Smooth muscle cell (in vitro differentiated cells): Measurements from ENCODE around the gene CSRP3. TPM values are rescaled to one million over a fixed set of nuclear protein-coding genes. Genes with fewer than 3 reads are reported as not detected.

ENCODE experiments used
- DNase-seq: peaks from one replicate; lab custom pipeline; 2025; ENCODE audit not compliant: unreplicated experiment; lab: John Stamatoyannopoulos, UW
- H2AFZ ChIP-seq: fragments of 200-600 bp; sonication (generic); 2 replicates; pipeline ENCODE4 v1.6.0; 2016; ENCODE audit warnings: antibody characterized with exemption, low read depth, mild to moderate bottlenecking
- H3F3A ChIP-seq: fragments of 200-600 bp; sonication (generic); 2 replicates; pipeline ENCODE4 v1.6.0; 2017; ENCODE audit warnings: antibody characterized with exemption, low read depth
- H3K27ac ChIP-seq: fragments of 200-600 bp; sonication (generic); 2 replicates; pipeline ENCODE4 v1.5.1; 2016; ENCODE audit warnings: low read depth, mild to moderate bottlenecking
- H3K27me3 ChIP-seq: fragments of 200-600 bp; sonication (generic); 2 replicates; pipeline ENCODE4 v1.6.1; 2016; ENCODE audit warnings: low read depth, mild to moderate bottlenecking
- H3K36me3 ChIP-seq: fragments of 200-600 bp; sonication (generic); 2 replicates; pipeline ENCODE4 v1.5.1; 2016; ENCODE audit warnings: low read depth
- H3K4me1 ChIP-seq: fragments of 200-600 bp; sonication (generic); 2 replicates; pipeline ENCODE4 v1.5.1; 2016; ENCODE audit warnings: low read depth
- H3K4me2 ChIP-seq: fragments of 200-600 bp; sonication (generic); 2 replicates; pipeline ENCODE4 v1.6.0; 2016; ENCODE audit warnings: mild to moderate bottlenecking
- H3K4me3 ChIP-seq: fragments of 200-600 bp; sonication (generic); 2 replicates; pipeline ENCODE4 v1.5.1; 2016; ENCODE audit warnings: mild to moderate bottlenecking
- H3K79me2 ChIP-seq: fragments of 200-600 bp; sonication (generic); 2 replicates; pipeline ENCODE4 v1.6.0; 2016; ENCODE audit warnings: low read depth, mild to moderate bottlenecking
- H3K9ac ChIP-seq: fragments of 200-600 bp; sonication (generic); 2 replicates; pipeline ENCODE4 v1.6.0; 2016; ENCODE audit warnings: low read depth
- H3K9me3 ChIP-seq: fragments of 200-600 bp; sonication (generic); replicated peaks from 2 replicates; pipeline ENCODE4 v1.5.1; 2016; ENCODE audit warnings: low read depth
- H4K20me1 ChIP-seq: fragments of 200-600 bp; sonication (generic); 2 replicates; pipeline ENCODE4 v1.6.0; 2016; ENCODE audit warnings: low read depth
- WGBS: methylation state at CpG from one replicate; pipeline ENCODE4 v1.1.7; 2016; ENCODE audit warnings: low lambda C conversion rate; 5-methylcytosine and 5-hydroxymethylcytosine counted together
- polyA plus RNA-seq: library from polyadenylated mRNA; unstranded; fragments of >200 nt; fragmentation: Nextera tagmentation; extraction: Ambion mirVana; gene quantifications from 2 replicates; pipeline ENCODE4 v1.2.1, GENCODE V29; 2016
- total RNA-seq: library from RNA; depleted of rRNA; stranded (reverse); fragments of >200 nt; gene quantifications from 2 replicates; pipeline ENCODE4 v1.2.3, GENCODE V29; 2014
- TF ChIP-seq, protein P1 (sequence below): fragments of 200-600 bp; sonication (generic); IDR thresholded peaks from 2 replicates; pipeline ENCODE4 v1.5.1; 2017; ENCODE audit warnings: borderline replicate concordance, mild to moderate bottlenecking, antibody characterized with exemption; ENCODE audit not compliant: insufficient read depth, poor library complexity, severe bottlenecking

CSRP3 gene
- total and polyA plus RNA-seq, 2 experiments from 2014 or later, result not detected

- H2AFZ ChIP-seq, result no peak overlapping the region
These were observed 7.0 kb downstream of the CSRP3 start for GRCh38 chr11:19194620-19195308.

GRCh38 chr11:19193916-19194315 is 7.9 kb downstream of the CSRP3 start:
- Histone ChIP-seq H3K9me3 (no peaks in the 10 kb centered on the region), H3K27ac (no peak overlapping the region), H3K4me3 (no peak overlapping the region), H3K9ac (no peak overlapping the region), H3K4me2 (no peak overlapping the region), H3K4me1 (no peaks in the 10 kb centered on the region), H3K36me3 (no peaks in the 10 kb centered on the region), H4K20me1 (no peaks in the 10 kb centered on the region), H3F3A (no peaks in the 10 kb centered on the region), H3K79me2 (no peaks in the 10 kb centered on the region), H2AFZ (no peak overlapping the region), H3K27me3 (no peaks in the 10 kb centered on the region)
- DNase-seq, result no peak
- TF ChIP-seq, protein P1, sequence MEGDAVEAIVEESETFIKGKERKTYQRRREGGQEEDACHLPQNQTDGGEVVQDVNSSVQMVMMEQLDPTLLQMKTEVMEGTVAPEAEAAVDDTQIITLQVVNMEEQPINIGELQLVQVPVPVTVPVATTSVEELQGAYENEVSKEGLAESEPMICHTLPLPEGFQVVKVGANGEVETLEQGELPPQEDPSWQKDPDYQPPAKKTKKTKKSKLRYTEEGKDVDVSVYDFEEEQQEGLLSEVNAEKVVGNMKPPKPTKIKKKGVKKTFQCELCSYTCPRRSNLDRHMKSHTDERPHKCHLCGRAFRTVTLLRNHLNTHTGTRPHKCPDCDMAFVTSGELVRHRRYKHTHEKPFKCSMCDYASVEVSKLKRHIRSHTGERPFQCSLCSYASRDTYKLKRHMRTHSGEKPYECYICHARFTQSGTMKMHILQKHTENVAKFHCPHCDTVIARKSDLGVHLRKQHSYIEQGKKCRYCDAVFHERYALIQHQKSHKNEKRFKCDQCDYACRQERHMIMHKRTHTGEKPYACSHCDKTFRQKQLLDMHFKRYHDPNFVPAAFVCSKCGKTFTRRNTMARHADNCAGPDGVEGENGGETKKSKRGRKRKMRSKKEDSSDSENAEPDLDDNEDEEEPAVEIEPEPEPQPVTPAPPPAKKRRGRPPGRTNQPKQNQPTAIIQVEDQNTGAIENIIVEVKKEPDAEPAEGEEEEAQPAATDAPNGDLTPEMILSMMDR, result no peak
- WGBS, result 69% methylated on average over 2 of the region's 2 CpGs

More at GRCh38 chr11:19194620-19195308, 7.0 kb downstream of the CSRP3 start:
- TF ChIP-seq, protein P1, result no peak
- H3K9ac ChIP-seq, result no peak overlapping the region
- no peak overlapping the region for H3K4me2 ChIP-seq
- 89% methylated on average over 4 of the region's 4 CpGs for WGBS
- H3K79me2 ChIP-seq, result no peaks in the 10 kb centered on the region
- no peaks in the 10 kb centered on the region for H3F3A ChIP-seq
- H3K4me1 ChIP-seq, result no peaks in the 10 kb centered on the region
- no peaks in the 10 kb centered on the region for H3K9me3 ChIP-seq
- no peaks in the 10 kb centered on the region for H3K27me3 ChIP-seq
- H4K20me1 ChIP-seq, result no peaks in the 10 kb centered on the region
- no peak overlapping the region for H3K4me3 ChIP-seq
- no peaks in the 10 kb centered on the region for H3K36me3 ChIP-seq
- DNase-seq, result no peak
- no peak overlapping the region for H3K27ac ChIP-seq

DNA sequence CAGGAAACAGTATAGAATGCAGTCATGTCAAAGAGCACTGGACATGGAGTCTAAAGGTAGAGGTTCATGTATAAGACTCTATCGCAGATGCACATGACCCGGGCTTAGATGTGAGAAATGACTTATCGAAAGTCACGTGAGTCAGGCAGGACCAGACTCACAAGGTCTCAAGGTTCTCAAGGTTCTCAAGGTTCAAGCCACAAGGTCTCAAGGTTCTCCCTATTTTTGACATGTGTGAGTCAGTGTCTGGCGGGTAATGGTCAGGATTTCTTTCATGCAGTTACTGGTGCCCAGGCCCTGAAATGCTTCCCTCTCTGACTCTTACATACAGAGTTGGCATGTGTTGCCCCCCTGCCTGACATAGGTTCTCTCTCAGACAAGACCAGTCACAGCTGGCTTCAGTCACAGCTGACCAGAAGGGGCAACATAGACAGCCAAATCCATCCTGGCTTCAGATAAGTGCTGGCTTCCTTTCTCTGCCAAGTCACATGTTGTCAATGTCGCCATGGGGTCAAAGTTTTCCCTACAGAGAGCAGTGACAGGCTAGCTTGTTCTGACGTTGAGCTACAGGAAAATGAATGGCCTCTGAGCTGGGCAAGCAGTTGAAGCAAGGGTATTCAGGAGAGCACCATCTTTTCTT is 10.1 kb downstream of the CSRP3 start:
- no peak overlapping the region for H3K4me3 ChIP-seq

More for the DNA sequence above, 10.1 kb downstream of the CSRP3 start:
- Histone ChIP-seq H3K9me3 (no peaks in the 10 kb centered on the region), H3K27me3 (no peaks in the 10 kb centered on the region), H3K9ac (no peak overlapping the region), H3F3A (no peaks in the 10 kb centered on the region), H4K20me1 (no peaks in the 10 kb centered on the region), H2AFZ (no peak overlapping the region), H3K36me3 (no peaks in the 10 kb centered on the region), H3K4me1 (peaks cover 4% of the 10 kb centered on the region), H3K79me2 (no peaks in the 10 kb centered on the region), H3K4me2 (no peak overlapping the region), H3K27ac (no peak overlapping the region)
- TF ChIP-seq, protein P1, result no peak
- WGBS, result 91% methylated on average over 7 of the region's 7 CpGs
- no peak for DNase-seq
